Naive B cell (primary cell): ENCODE measurements around the gene POLR1B. TPM values are rescaled to one million over a fixed set of nuclear protein-coding genes. Genes with fewer than 3 reads are reported as not detected.
"Not testable (repeated sequence)": the region's sequence is repeated elsewhere in the genome, so short reads cannot be mapped to it uniquely, and the experiment has no call there.

ENCODE experiments used
- ATAC-seq, 2 donors: fragments of 150-1000 bp; cut with Tn5 transposase; 2 replicates each; pipeline ENCODE4 v1.10.0; 2021; ENCODE audit warnings: low read depth in 2 of 2, mild to moderate bottlenecking in 2 of 2, moderate library complexity in 2 of 2
- DNase-seq: peaks from one replicate; pipeline ENCODE4 v3.0.0; 2022
- H3K27ac Mint-ChIP-seq, 6 donors: one replicate each; pipeline ENCODE4 v1.8.0; 2020 to 2022; ENCODE audit warnings: mild to moderate bottlenecking in 6 of 6, mixed read lengths in 6 of 6, moderate library complexity in 5 of 6, inconsistent platforms in 2 of 6
- H3K27me3 Mint-ChIP-seq, 3 donors: one replicate each; pipeline ENCODE4 v1.8.0; 2021 to 2022; ENCODE audit warnings: mixed read lengths in 3 of 3, mild to moderate bottlenecking in 1 of 3
- H3K36me3 Mint-ChIP-seq, 2 donors: one replicate each; pipeline ENCODE4 v1.8.0; 2020 to 2022; ENCODE audit warnings: mixed read lengths in 2 of 2, inconsistent platforms in 1 of 2, mild to moderate bottlenecking in 1 of 2
- H3K4me1 Mint-ChIP-seq, 3 donors: one replicate each; pipeline ENCODE4 v1.8.0; 2020 to 2022; ENCODE audit warnings: mixed read lengths in 3 of 3, inconsistent platforms in 1 of 3, mild to moderate bottlenecking in 1 of 3, moderate library complexity in 1 of 3
- H3K4me3 Mint-ChIP-seq, 8 donors: one replicate each; pipeline ENCODE4 v1.8.0; 2020 to 2022; ENCODE audit warnings: mild to moderate bottlenecking in 8 of 8, mixed read lengths in 8 of 8, moderate library complexity in 8 of 8, inconsistent platforms in 2 of 8
- H3K9me3 Mint-ChIP-seq, 7 donors: one replicate each; pipeline ENCODE4 v1.8.0; 2020 to 2022; ENCODE audit warnings: mixed read lengths in 7 of 7, mild to moderate bottlenecking in 5 of 7, inconsistent platforms in 2 of 7, moderate library complexity in 1 of 7
- polyA plus RNA-seq, 6 donors: library from polyadenylated mRNA; unstranded; fragments of 300-500 nt; fragmentation: Illumina TruSeq; gene quantifications; one replicate each; pipeline ENCODE4 v1.2.3, GENCODE V29; 2021; ENCODE audit warnings: low read depth in 6 of 6

The POLR1B gene
- polyA plus RNA-seq, 6 donors from 2014 or later: 15.3 to 25.5 (median 17.5) TPM

GRCh38 chr2:112524276-112524675 lies 18.0 kb upstream of the POLR1B start:
- peaks cover 26 to 41% of the 10 kb centered on the region in 2 donors for H3K36me3 Mint-ChIP-seq
- DNase-seq, H3K4me3 Mint-ChIP-seq: not testable (repeated sequence)

DNA sequence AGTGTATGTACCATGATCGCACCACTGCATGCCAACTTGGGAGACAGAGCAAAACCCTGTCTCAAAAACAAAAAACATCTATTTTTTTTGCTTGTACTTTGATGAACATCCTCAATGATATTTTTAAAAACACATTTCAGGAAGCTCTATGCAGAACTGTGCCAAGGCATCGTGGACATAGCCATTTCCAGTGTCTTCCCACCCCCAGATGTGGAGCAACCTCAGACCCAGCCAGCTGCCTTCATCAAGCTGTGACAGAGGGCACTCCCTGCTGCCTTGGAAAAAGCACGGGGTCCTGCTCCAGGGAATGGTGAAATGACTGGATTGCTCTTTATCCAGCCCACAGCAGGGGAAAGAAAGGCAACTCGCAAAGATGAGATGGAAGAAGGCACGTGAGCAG lies 13.7 kb upstream of the POLR1B start:
- H3K36me3 Mint-ChIP-seq: peaks cover 10 to 20% of the 10 kb centered on the region in 2 donors
- no peaks in the 10 kb centered on the region for H3K27me3 Mint-ChIP-seq
- no peaks in the 10 kb centered on the region for H3K4me1 Mint-ChIP-seq
- H3K9me3 Mint-ChIP-seq: no peaks in the 10 kb centered on the region
- H3K4me3 Mint-ChIP-seq: no peak overlapping the region
- ATAC-seq (no peak), DNase-seq (no peak)
- no peak overlapping the region for H3K27ac Mint-ChIP-seq

More at GRCh38 chr2:112524276-112524675, 18.0 kb upstream of the POLR1B start:
- H3K27me3 Mint-ChIP-seq, H3K27ac Mint-ChIP-seq, H3K9me3 Mint-ChIP-seq, ATAC-seq, H3K4me1 Mint-ChIP-seq: not testable (repeated sequence)

DNA sequence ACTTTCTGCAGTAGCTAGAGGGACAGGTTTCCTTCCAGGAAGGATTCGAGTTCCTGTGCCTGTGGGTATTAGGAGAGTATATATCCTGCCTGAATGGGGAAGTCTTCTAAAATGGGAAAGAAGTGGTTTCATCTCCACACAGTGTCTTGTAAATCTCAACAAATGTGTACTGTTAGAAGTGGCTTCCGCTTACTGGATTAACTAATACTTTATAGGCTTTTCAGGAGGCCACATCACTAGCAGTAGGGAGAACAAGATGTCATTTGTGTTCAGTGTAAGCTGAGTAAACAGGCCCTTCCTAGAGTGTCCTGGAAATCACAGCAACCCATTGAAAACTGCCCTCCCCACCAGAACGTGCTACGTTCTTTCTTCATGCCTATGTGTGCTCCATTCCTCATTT lies 12.5 kb upstream of the POLR1B start:
- Mint-ChIP-seq H3K4me1 (no peaks in the 10 kb centered on the region), H3K4me3 (no peak overlapping the region), H3K9me3 (no peaks in the 10 kb centered on the region), H3K27ac (no peak overlapping the region), H3K27me3 (no peaks in the 10 kb centered on the region), H3K36me3 (peaks cover 9 to 20% of the 10 kb centered on the region in 2 donors)
- DNase-seq (no peak), ATAC-seq (no peak)

DNA sequence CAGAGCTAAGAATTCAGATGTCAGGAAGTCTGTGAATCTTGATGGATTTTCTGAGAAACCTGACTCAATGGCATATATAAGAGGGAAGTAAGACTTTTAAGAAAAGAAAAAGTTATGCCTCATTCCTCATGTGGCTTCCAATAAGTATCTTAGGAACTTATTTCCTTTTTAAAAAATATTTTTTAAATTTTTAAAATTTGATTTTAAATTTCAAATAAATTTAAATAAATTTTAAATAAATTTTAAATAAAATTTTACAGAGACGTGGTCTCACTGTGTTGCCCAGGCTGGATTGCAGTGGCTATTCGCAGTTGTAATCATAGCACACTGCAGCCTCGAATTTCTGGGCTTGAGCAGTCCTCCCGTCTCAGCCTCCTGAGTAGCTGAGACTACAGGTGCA lies 11.5 kb upstream of the POLR1B start:
- ATAC-seq: no peak
- peaks cover 9 to 20% of the 10 kb centered on the region in 2 donors for H3K36me3 Mint-ChIP-seq

DNA sequence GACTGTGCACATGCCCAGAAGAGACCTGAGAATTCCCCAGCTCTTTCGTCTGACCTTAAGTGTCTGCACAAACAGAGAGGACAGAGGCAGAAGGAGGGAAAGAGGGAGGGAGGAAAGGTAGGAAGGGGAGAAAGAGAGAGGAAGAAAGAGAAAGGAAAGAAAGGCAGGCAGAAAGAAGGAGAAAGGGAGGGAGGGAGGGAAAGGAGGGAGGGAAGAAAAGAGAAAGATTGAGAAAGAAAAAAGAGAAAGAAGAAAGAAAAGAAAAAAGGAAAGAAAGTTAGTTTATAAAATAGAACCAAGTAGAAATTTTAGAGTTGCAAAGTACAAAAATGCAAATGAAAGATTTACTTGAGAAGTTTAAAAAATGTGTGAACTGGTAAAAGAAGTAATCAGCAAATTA lies 7.4 kb upstream of the POLR1B start:
- ATAC-seq: no peak
- H3K36me3 Mint-ChIP-seq: peaks cover 0 to 13% of the 10 kb centered on the region in 2 donors
- H3K4me1 Mint-ChIP-seq: no peaks in the 10 kb centered on the region
- no peaks in the 10 kb centered on the region for H3K27me3 Mint-ChIP-seq
- DNase-seq: no peak
- no peak overlapping the region for H3K27ac Mint-ChIP-seq
- no peak overlapping the region for H3K4me3 Mint-ChIP-seq
- no peaks in the 10 kb centered on the region for H3K9me3 Mint-ChIP-seq

More for the DNA sequence above, 11.5 kb upstream of the POLR1B start:
- DNase-seq: no peak
- Mint-ChIP-seq H3K27ac (no peak overlapping the region), H3K9me3 (no peaks in the 10 kb centered on the region), H3K4me3 (no peak overlapping the region), H3K4me1 (no peaks in the 10 kb centered on the region), H3K27me3 (no peaks in the 10 kb centered on the region)

GRCh38 chr2:112536665-112537064 lies 5.6 kb upstream of the POLR1B start:
- not testable (repeated sequence) for ATAC-seq, H3K9me3 Mint-ChIP-seq, H3K36me3 Mint-ChIP-seq, H3K27ac Mint-ChIP-seq, H3K4me3 Mint-ChIP-seq, DNase-seq, H3K27me3 Mint-ChIP-seq
- H3K4me1 Mint-ChIP-seq: peaks cover 4 to 11% (median 6%) of the 10 kb centered on the region in 3 donors

- Mint-ChIP-seq H3K4me1 (peaks cover 6 to 11% (median 8%) of the 10 kb centered on the region in 3 donors), H3K27ac (no peak overlapping the region), H3K9me3 (no peaks in the 10 kb centered on the region), H3K36me3 (peaks cover 0 to 8% of the 10 kb centered on the region in 2 donors), H3K4me3 (no peak overlapping the region), H3K27me3 (no peaks in the 10 kb centered on the region)
- ATAC-seq (no peak), DNase-seq (no peak)
Measured at GRCh38 chr2:112539306-112539705, 3.0 kb upstream of the POLR1B start.

DNA sequence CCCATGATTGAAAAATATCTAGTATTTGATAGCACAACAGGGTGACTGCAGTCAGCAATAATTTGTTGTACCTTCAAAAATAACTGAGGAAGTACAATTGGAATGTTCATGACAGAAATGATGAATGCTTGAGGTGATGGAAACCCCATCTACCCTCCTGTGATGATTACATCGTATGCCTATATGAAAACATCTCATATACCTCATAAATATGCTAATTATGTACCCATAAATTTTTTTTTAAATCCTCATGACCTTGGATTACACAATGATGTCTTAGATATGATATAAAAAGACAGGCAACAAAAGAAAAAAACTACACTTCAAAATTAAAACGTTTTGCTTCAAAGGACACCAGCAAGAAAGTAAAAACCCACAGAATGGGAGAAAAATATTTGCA lies 1.4 kb upstream of the POLR1B start:
- Mint-ChIP-seq H3K9me3 (no peaks in the 10 kb centered on the region), H3K4me1 (peaks cover 8 to 11% (median 8%) of the 10 kb centered on the region in 3 donors), H3K27ac (peak overlapping the region in 1 of 6 donors; percentile 90), H3K27me3 (no peaks in the 10 kb centered on the region), H3K4me3 (peak overlapping the region in 1 of 8 donors; percentile 32), H3K36me3 (peaks cover 0 to 8% of the 10 kb centered on the region in 2 donors)
- no peak for ATAC-seq
- DNase-seq: no peak

DNA sequence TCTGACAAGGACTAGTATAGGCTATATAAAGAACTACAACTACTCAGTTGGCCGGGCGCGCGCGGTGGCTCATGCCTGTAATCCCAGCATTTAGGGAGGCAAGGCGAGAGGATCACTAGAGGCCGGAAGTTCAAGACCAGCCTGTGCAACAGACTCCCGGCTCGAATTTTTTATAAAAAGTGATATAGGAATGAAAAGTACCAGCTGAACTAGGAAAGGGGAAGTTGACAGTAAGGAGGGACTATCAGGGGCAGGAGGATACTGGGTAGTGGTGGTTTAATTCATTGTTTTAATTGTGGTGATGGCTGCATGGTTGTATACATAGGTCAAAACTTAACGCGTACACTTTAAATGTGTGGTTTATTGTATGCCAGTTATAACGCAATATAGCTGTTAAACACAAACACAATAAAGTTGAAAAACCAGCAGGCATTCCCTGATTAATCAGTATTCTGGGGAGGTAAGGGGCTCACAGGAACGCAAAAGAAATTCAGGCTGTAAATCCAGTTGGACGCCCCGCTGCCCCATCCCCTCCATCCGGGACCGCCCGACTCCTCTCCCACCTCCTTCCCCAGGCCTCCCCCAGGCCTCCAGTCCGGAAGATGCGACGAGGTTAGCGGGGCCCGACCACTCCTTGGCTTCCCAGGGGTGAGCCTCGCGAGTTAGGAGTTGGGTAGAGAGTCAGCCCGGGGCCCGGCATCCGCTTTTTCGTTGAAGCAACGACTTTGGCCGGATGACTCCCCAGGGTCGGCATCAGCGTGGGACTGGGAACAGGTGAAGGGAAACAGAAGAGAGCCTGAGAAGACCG lies 746 bp upstream of the POLR1B start:
- ATAC-seq: peak; percentile 66 to 68
- peak overlapping the region in 1 of 6 donors; percentile 90 for H3K27ac Mint-ChIP-seq

GRCh38 chr2:112542984-112543661 lies 858 bp downstream of the POLR1B start:
- Mint-ChIP-seq H3K4me1 (peaks cover 8 to 12% (median 11%) of the 10 kb centered on the region in 3 donors), H3K4me3 (no peak overlapping the region), H3K36me3 (peaks cover 5 to 8% of the 10 kb centered on the region in 2 donors), H3K27me3 (no peaks in the 10 kb centered on the region), H3K9me3 (no peaks in the 10 kb centered on the region), H3K27ac (no peak overlapping the region)
- no peak for DNase-seq
- no peak for ATAC-seq

More for the DNA sequence above, 746 bp upstream of the POLR1B start:
- Mint-ChIP-seq H3K4me1 (peaks cover 8 to 11% (median 8%) of the 10 kb centered on the region in 3 donors), H3K27me3 (no peaks in the 10 kb centered on the region), H3K4me3 (no peak overlapping the region), H3K36me3 (peaks cover 0 to 8% of the 10 kb centered on the region in 2 donors), H3K9me3 (no peaks in the 10 kb centered on the region)
- DNase-seq: peak; percentile 45

DNA sequence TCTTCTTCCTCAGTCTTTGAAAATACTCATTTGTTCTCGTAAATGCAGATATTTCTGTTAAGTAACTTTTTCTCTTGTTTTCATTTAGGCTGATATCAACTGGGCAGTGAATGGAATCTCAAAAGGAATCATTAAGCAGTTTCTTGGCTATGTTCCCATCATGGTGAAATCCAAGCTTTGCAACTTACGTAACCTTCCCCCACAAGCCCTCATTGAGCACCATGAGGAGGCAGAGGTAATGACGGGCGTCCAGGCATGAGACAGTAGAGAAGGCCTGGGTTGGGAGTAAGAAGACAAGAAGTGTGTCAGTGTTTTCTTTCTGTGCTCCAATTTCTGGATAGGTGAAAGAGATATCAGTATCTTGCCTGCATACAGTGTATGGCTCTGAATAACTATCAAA lies 5.1 kb downstream of the POLR1B start:
- no peak for ATAC-seq
- no peaks in the 10 kb centered on the region for H3K9me3 Mint-ChIP-seq
- H3K4me1 Mint-ChIP-seq: peaks cover 0 to 9% (median 0%) of the 10 kb centered on the region in 3 donors
- no peak overlapping the region for H3K27ac Mint-ChIP-seq
- no peaks in the 10 kb centered on the region for H3K27me3 Mint-ChIP-seq
- H3K36me3 Mint-ChIP-seq: peaks cover 29 to 35% of the 10 kb centered on the region in 2 donors
- H3K4me3 Mint-ChIP-seq: no peak overlapping the region
- DNase-seq: no peak

- ATAC-seq: no peak
- no peak for DNase-seq
- peak overlapping the region in 1 of 6 donors; percentile 39 for H3K27ac Mint-ChIP-seq
- H3K27me3 Mint-ChIP-seq: no peaks in the 10 kb centered on the region
- H3K4me1 Mint-ChIP-seq: peaks cover 0 to 9% (median 0%) of the 10 kb centered on the region in 3 donors
- H3K36me3 Mint-ChIP-seq: peaks cover 28 to 48% of the 10 kb centered on the region in 2 donors
- no peak overlapping the region for H3K4me3 Mint-ChIP-seq
- H3K9me3 Mint-ChIP-seq: no peaks in the 10 kb centered on the region
Measured at GRCh38 chr2:112548980-112549379, 6.7 kb downstream of the POLR1B start.

DNA sequence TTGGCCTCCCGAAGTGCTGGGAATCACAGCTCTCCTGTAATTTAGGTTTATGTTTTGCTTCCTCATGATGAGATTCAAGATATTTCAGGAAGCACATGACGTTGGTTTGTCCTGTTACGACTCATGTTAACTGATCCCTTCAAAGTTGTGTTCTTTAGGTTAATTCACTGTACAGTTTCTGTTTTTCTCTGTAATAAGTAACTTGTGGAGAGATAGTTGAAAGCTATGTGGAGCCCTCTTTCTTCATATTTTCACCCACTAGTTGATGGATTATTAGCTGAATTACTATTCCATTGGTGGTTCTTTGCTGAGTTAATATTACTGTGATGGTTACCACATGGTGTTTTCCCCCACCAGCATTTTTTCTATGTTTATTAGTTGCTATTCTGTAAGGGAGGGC lies 23.8 kb downstream of the POLR1B start:
- ATAC-seq (no peak), DNase-seq (no peak)
- Mint-ChIP-seq H3K27me3 (no peaks in the 10 kb centered on the region), H3K36me3 (peaks cover 41 to 44% of the 10 kb centered on the region in 2 donors), H3K4me3 (no peak overlapping the region), H3K4me1 (peaks cover 0 to 4% (median 0%) of the 10 kb centered on the region in 3 donors), H3K9me3 (peaks cover 0 to 16% (median 10%) of the 10 kb centered on the region in 7 donors), H3K27ac (peak overlapping the region in 3 of 6 donors; percentile 24 to 69 (median 63))

GRCh38 chr2:112566508-112566907 lies 24.2 kb downstream of the POLR1B start:
- not testable (repeated sequence) for ATAC-seq, H3K27me3 Mint-ChIP-seq, H3K4me1 Mint-ChIP-seq, DNase-seq, H3K4me3 Mint-ChIP-seq
- Mint-ChIP-seq H3K36me3 (peaks cover 42 to 47% of the 10 kb centered on the region in 2 donors), H3K9me3 (peaks cover 0 to 16% (median 10%) of the 10 kb centered on the region in 7 donors), H3K27ac (peak overlapping the region in 2 of 6 donors; percentile 63 to 69)
